AG04450 (cell line): ENCODE results near the gene ENKUR. TPM values are rescaled to one million over a fixed set of nuclear protein-coding genes. Genes with fewer than 3 reads are reported as not detected.

ENCODE experiments used
- CTCF ChIA-PET: fragments of 300-600, 350-600 bp; formaldehyde crosslinking; extraction: SDS; loops from one replicate; lab custom pipeline; 2022; ENCODE audit warnings: antibody characterized with exemption, inconsistent platforms; lab: Charles Lee
- POLR2A ChIA-PET: fragments of 350-600 bp; formaldehyde crosslinking; extraction: SDS; loops from one replicate; lab custom pipeline; 2021; ENCODE audit warnings: antibody characterized with exemption, inconsistent platforms; lab: Yijun Ruan, JAX
- DNase-seq: peaks from one replicate; pipeline ENCODE4 v3.0.0-alpha.2; 2011; ENCODE audit warnings: low read depth, low spot score
- H3K27ac ChIP-seq: one replicate; pipeline ENCODE4 v1.5.1; 2012; ENCODE audit warnings: low read depth, low read length, control low read depth
- H3K27me3 ChIP-seq: one replicate; pipeline ENCODE4 v1.6.0; 2012; ENCODE audit warnings: low read length; ENCODE audit not compliant: control insufficient read depth, insufficient read depth
- H3K4me3 ChIP-seq: 2 replicates; pipeline ENCODE4 v1.5.1; 2011; ENCODE audit warnings: mild to moderate bottlenecking, low read depth, low read length, control low read depth
- H3K9me3 ChIP-seq: 2 replicates; pipeline ENCODE4 v1.5.1; 2012; ENCODE audit warnings: low read length; ENCODE audit not compliant: control insufficient read depth, insufficient read depth
- polyA plus RNA-seq: library from polyadenylated mRNA; depleted of rRNA; stranded (reverse); fragments of >200 nt; gene quantifications from 2 replicates; pipeline ENCODE4 v1.2.3, GENCODE V29; 2011
- TF ChIP-seq, protein P1 (sequence below): IDR thresholded peaks from 2 replicates; pipeline ENCODE4 v1.5.1; 2011; ENCODE audit warnings: low read depth, low read length, control low read depth, inconsistent platforms

ENKUR gene
- polyA plus RNA-seq, 1 experiment: 0.11 TPM

- DNase-seq: no peak
- ChIA-PET CTCF (interaction anchor here (0.5 to 1.1 kb wide), 4 partner anchors 22 to 244 kb away, joined by 3 to 4 read pairs (median 3); no protein-coding TSS in a partner anchor), POLR2A (interaction anchor here (0.6 to 1.2 kb wide), 5 partner anchors 24 to 228 kb away, joined by 3 to 8 read pairs (median 3); partner anchors contain the start of gene ARHGAP21)
- no peaks in the 10 kb centered on the region for H3K27me3 ChIP-seq
- H3K27ac ChIP-seq: peak overlapping the region; percentile 52
- TF ChIP-seq, protein P1, sequence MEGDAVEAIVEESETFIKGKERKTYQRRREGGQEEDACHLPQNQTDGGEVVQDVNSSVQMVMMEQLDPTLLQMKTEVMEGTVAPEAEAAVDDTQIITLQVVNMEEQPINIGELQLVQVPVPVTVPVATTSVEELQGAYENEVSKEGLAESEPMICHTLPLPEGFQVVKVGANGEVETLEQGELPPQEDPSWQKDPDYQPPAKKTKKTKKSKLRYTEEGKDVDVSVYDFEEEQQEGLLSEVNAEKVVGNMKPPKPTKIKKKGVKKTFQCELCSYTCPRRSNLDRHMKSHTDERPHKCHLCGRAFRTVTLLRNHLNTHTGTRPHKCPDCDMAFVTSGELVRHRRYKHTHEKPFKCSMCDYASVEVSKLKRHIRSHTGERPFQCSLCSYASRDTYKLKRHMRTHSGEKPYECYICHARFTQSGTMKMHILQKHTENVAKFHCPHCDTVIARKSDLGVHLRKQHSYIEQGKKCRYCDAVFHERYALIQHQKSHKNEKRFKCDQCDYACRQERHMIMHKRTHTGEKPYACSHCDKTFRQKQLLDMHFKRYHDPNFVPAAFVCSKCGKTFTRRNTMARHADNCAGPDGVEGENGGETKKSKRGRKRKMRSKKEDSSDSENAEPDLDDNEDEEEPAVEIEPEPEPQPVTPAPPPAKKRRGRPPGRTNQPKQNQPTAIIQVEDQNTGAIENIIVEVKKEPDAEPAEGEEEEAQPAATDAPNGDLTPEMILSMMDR: no peak
- H3K9me3 ChIP-seq: no peaks in the 10 kb centered on the region
- H3K4me3 ChIP-seq: peak overlapping the region; percentile 61
These were observed 64.5 kb downstream of the ENKUR start for GRCh38 chr10:24951201-24952142.

- Histone ChIP-seq H3K9me3 (no peaks in the 10 kb centered on the region), H3K27me3 (no peaks in the 10 kb centered on the region), H3K4me3 (no peak overlapping the region), H3K27ac (no peak overlapping the region)
- no peak for DNase-seq
- CTCF ChIA-PET: no interaction called here
- TF ChIP-seq, protein P1: no peak
- POLR2A ChIA-PET: no interaction called here
These were observed 65.5 kb downstream of the ENKUR start for GRCh38 chr10:24950439-24950838.

DNA sequence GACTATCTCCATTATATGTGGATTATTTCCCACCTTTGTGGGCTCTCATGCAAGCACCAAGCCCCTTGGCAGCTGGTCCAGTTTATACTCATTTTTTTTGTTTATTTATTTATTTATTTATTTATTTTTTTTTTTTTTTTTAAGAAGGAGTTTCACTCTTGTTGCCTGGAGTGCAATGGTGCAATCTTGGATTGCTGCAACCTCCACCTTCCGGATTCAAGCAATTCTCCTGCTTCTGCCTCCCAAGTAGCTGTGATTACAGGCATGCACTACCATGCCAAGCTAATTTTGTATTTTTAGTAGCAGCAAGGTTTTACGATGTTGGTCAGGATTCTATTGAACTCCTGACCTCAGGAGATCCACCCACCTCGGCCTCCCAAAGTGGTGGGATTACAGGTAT is 66.3 kb downstream of the ENKUR start:
- TF ChIP-seq, protein P1: no peak
- ChIA-PET POLR2A (no interaction called here), CTCF (no interaction called here)
- Histone ChIP-seq H3K4me3 (no peak overlapping the region), H3K27ac (no peak overlapping the region), H3K9me3 (no peaks in the 10 kb centered on the region), H3K27me3 (no peaks in the 10 kb centered on the region)
- no peak for DNase-seq

DNA sequence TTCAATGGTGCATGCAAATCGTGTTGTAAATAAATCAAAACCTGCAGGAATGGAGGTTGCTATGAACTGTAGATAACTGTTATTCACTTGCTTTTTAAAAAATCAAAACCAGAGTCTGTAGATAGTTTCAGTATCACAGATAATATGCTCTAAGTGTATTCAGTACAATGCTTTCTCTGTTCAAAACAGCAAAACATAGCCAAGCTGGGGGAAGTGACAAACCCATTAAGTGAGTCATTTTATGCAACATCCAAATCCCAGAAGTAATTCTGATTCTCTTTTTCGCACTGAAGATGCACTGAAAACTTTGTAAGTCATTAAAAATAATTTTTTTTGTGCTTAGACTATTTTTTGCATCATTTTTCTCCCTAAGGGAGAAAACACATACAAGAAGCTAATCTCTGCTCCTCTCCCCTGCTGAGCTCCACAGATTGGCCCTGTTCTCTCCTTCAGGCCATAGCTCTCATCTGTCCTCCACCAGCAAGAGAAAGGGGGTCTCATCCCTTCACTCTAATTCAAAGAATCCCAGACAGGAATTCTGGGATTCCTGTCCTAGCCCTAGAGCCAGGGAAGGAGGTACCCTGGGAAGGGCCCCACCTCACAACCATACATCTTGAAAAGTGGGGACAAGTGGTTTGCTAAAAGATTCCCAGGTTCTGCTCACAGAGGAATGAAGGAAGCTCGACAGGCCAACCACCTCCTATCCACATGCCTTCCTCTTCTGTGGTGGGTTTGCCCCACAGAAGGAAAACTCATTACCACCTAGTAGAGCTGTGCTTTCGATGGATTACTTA is 68.5 kb downstream of the ENKUR start:
- TF ChIP-seq, protein P1: no peak
- no peaks in the 10 kb centered on the region for H3K27me3 ChIP-seq
- no peaks in the 10 kb centered on the region for H3K9me3 ChIP-seq
- CTCF ChIA-PET: no interaction called here
- POLR2A ChIA-PET: interaction anchor here (0.6 kb wide), 1 partner anchor 61 kb away, joined by 5 read pairs; no protein-coding TSS in a partner anchor
- peak overlapping the region; percentile 1 for H3K27ac ChIP-seq
- no peak overlapping the region for H3K4me3 ChIP-seq
- DNase-seq: no peak
